HK-2 (cell line): ENCODE data around the gene ATP13A3.
A peak's percentile ranks its signal among the peaks of the same experiment; 100 is the strongest.

Source experiments
- DNase-seq: peaks from one replicate; pipeline ENCODE4 v3.0.0-alpha.2; 2018; ENCODE audit not compliant: unreplicated experiment

Gene ATP13A3

DNA sequence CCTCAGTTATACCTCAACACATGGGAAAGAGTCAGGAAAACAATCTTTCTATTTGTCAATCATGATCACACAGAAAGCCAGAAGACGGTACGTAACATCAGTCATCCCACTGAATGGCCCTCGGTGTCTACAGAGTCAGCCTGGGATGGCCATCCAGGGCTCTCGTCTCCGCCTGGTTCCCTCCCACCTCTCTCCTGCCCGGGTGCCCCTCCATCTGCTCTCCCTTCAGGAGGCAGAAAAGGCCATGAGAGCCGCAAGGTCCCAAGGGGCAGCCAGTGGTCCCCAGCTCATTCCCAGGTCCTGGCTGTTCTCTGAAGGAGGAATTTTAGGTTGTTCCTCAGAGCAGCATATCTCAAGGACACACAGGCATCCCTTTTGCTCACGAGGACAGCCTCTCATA is 112.9 kb downstream of the ATP13A3 start:
- DNase-seq = no peak

DNA sequence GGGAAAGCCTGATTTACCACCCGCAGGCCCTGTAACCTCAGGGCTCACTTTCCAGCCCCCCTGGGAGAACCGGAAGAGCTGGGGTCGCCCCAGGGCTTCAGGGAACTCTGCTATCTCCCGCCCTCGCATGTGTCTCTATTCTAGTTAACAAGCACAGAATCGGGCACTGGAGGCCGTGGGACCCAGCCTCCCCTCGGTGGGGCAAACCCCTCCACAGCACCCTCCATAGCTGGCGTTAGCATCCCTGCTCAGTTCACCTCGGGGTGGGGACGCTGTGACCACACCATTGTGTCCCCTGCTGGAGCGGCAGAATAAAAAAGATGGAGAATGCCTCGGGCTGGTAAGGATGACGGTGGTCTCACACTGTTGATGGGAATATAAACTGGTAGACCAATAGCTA is 113.8 kb downstream of the ATP13A3 start:
- no peak for DNase-seq

DNA sequence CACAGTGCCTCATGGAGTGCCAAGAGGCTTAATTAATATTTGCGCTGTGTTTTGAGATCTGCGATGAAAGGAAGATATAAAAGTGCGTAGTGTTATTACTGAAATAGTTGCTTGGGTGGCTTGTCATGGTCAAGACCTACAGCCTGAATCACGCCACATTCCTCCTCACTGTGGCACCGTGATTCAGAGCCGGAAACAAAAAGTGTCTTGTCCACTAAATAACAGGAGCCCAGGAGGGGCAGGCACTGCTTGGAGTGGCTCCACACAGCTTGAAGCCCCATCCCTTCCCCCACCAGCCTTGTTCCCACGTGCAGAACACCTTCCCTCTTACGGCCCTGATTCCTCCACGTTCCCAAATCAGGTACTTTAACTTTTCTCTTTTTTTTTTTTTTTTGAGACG is 116.0 kb downstream of the ATP13A3 start:
- no peak for DNase-seq

DNA sequence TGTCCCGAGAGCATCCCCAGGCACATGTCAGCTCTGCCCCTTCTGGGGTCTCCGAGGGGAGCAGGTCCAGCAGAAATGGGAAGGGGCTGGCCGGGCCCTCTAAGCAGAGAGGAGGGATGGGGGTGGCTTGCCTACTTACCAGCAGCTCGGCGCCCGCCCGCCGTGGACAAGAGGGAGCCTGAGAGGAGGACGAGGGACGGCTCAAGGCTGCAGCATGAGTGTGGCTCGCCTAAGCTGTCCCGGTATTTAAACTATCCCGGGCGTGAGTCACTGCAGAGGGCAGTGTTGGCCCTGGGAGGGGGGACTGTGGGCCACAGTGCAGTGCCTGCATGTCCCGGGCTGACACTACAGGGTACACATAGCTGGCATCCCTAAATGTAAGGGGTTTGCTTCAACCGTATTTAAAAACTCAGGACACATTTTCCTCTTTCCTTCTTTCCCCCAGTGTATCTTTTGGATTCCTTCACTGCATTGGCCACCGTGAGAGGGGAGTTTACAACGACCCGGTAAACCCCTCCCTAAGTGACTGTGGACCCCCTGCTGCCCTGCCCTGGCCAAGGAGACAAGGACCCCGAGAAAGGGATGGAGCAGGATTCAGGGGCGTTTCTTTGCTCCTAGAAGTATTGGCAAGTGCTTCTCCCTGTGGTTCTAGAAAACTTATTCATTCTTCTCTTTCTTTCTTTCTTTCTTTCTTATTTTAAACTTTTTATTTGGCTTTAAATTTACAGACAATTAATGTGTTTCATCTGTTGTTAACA is 117.1 kb downstream of the ATP13A3 start, which contains the start of gene LRRC15:
Gene LRRC15 (minus strand): TSS at position 222 of the 758 bp plus-strand sequence. CDS start 8,700 bp downstream, outside the sequence.
- DNase-seq = peak; percentile 47

DNA sequence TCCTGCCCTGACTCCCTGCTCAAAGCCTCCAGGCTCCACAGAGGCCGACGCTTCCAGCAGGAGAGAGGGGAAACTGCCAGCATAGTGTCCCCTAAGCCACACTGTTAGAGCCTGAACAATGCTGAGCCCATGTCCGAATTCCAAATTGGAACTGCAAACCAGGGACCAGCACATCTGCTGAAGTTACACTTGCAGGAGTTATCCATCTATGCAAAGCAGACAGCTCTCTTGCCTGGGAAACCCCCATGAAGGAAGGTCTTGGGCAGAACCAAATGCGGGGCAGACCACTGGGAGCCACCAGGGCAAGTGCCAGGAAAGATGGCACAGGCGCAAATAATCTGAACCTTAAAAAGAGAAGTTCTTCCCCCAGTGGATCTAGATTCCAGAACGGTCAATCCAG is 117.9 kb downstream of the ATP13A3 start:
- DNase-seq = no peak

DNA sequence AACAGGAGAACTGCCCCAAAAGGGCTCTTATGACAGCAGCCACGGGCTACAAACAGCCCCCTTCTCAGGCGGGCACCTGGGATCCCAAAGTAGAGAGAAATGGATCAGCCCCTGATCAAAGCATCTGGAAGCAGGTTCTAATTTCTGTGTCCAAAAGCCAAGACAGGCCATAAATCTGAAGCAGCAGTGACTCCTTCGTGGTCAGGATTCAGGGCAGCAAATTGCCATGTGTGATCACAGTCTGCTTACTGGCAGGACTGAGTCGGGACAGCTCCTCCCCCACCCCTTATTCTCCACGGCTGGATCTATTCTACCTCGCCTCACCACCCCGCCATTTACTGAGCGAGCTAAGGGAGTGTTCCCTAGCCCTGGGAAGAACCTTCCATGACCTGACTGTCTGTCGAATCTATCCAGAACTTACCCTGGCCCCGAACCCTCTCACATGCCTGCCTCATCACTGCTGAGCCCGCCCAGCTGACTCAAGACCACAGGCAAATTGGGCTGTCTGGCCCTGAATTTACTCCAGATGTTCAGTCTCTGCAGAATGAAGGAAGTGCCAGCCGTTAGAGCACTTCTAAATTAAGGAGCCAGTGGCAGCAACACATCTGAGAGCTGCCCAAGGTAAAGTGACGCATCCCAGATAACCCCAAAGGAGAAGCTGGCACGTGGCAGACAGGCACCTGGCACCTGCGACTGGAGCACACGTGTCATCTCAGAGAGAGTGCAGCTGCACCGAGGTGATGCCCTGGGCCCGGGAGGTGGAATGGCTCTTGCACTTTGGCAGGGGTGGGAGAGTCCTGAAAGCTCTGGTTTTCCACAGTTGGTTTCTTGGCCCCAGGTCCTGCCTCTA is 118.6 kb downstream of the ATP13A3 start:
- no peak for DNase-seq

DNA sequence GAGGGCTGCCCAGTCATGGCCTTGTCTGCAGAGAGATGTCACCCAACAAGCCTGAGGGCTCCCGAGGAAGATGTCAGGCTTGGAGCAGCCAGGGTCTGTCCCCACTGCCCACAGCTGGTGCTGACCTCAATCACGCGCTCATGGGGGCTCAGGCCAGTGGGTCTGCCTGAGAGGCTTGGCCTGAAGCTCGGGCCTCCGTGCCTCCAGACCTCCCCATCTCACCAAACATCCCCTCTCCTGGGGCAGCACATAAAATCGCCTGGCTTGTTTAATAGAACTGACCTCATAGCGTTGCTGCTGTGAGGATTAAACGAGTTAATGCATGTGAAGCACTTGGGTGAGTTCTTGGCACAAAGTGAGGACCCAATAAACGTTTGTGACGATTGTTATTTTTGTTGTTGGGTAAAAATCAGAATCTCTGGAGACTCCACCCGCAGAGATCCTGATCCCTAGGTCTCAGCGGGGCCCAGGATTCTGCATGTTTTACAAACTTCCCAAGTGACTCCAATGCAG is 120.8 kb downstream of the ATP13A3 start:
- DNase-seq = no peak

DNA sequence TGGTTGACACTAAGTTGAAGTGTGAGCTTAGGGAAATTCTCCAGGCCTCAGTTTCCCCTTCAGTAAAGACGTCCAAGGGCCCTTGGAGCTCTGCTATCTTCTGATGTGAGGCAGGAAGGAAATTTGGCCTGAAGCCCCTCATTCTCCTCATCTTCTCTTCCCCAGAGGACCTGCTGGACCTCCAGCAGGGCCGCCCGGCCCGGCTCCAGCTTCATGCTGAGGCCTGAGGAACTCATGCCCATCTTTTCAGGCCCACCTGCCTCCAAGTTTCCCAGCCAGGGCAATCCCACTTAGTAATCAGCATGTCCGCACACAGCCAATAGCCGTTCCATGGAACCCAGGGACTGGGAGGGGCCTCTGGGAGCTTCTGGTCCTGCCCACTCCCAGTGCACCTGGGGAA is 121.3 kb downstream of the ATP13A3 start:
- no peak for DNase-seq

DNA sequence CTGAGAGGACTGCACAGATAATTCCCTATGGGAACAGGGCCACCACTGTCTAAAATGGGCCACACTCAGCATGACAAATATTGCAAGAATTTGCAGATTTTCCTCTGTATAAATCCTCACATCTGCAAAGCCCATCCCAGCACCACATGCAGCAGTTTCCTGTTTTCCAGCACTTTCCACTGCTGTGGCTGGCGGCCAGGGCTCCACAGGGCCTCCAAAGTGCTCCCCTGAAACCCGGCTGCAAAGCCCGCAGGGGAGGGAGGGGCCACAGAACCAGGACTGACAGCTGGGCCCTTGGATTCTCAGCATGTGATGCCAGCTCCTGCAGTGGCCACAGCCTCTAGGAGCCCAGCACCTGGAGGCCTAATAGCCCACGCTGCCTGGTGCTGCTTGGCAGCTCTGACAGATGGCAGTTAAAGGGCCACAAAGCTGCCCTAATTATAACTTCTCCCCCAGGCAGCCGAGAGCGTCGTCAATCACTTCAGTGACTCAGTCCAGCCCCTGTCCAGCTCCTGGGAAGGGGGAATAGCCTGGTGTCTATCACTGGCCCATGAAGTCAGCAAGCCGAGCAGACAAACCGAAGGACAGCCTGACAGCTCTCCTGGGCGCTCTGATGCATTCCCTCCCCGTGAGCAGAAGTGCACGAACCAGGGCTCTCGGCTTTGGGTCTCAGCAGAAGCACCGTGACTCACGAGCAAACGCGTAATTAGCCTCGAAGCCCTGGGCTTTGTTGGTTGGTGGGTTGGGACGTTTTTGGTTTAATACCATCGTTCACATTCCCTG is 122.0 kb downstream of the ATP13A3 start:
- DNase-seq = no peak

DNA sequence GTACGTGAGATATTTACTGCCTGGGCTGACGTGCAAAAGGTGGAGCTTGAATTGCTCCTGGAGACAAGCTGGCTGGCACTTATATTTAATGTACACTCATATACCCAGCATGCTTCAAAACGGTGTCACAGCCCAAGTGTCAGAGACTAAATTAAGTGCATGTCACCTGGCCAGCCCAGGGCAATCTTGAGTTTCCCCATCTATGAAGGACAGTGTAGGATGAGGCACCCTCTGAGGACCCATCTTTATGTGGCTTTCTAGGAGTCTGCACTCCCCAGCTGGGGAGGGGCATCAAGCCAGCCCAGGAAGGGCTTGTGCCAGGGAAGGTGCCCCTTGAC is 122.5 kb downstream of the ATP13A3 start:
- DNase-seq = no peak

DNA sequence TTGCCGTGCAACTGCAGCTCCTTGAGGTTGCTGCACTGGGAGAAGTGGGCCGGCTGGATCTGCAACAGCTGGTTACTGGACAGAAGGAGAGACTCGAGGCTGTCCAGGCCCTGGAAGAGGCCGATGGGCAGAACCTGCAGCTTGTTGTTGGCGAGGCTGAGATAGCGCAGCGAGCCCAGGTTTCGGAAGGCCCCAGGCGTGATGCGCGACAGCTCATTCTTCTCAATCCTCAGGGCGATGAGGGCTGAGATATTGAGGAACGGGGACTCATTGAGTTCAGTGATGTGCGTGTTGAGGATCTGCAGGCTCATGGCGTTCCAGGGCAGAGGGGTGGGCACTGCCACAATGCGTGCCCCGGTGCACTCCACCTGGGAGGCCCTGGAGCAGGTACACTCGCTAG is 126.2 kb downstream of the ATP13A3 start:
- no peak for DNase-seq

DNA sequence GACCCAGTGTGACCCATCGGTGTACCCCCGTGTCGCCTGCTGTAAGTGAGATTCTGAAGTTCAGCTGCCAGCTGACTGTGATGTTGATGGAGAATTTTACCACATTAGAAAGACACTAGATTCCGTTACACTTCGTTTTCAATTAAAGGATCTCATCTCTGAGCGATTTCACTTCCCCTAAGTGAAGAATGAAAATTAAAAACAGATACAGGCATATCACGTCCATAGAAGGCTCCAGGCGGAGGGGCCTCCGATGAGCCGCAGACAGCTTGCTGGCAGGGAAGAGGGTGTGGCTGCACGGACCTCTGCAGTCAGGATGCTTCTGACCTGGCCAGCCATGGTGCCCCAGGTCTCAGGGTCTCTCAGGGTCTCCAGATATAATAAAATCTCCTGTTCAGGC is 129.1 kb downstream of the ATP13A3 start:
- no peak for DNase-seq

DNA sequence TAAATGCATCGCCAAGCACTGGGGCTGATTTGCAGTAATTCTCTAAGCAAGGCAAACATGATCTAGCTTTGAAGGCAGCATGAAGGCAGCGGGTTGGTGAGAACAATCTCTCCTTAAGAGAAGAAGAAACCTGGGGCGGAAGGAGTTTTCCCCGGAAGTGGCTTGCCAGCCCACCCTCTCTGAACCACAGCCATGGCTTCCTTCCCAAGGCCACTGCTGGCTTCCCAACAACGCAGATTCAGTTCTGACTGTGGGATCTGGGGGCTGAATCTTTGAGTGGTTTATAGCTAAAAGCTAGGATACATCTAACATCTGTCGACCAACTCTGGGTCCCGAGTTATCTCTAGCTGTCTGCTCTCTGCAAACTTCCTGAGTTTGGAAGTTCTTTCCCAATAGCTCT is 131.4 kb downstream of the ATP13A3 start:
- no peak for DNase-seq

DNA sequence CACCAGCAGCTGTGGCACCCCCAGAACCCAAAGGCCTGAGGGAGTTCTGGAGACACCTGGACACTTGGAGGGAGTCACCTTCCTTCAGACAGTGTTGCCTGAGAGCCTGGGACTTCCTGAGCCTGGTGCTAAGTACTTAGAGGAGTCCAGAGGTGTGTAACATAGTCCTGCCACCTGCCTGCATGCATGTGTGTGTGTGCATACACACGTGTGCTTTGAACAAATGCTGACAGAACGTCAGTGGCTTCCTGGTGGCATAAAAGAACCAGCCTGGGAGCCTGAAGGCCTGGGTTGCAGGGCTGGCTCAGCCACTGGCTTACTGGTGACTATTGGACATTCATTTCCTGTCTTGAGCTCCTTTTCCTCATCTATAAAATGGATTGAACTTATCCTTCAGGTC is 132.5 kb downstream of the ATP13A3 start:
- no peak for DNase-seq
